Osteoblast (primary cell): ENCODE results near the gene ZNF45. TPM values are rescaled to one million over a fixed set of nuclear protein-coding genes. Genes with fewer than 3 reads are reported as not detected.

ENCODE experiments used
- DNase-seq: peaks from one replicate; pipeline ENCODE4 v3.0.0; 2011; ENCODE audit warnings: low spot score, mixed read lengths; ENCODE audit not compliant: insufficient read length; ENCODE audit errors: missing footprints
- H2AFZ ChIP-seq: 2 replicates; pipeline ENCODE4 v1.6.0; 2011; ENCODE audit warnings: mild to moderate bottlenecking, low read length
- H3K27ac ChIP-seq: 2 replicates; pipeline ENCODE4 v1.5.1; 2011; ENCODE audit warnings: mild to moderate bottlenecking, low read depth, low read length, moderate library complexity
- H3K27me3 ChIP-seq: 2 replicates; pipeline ENCODE4 v1.6.0; 2012; ENCODE audit warnings: mild to moderate bottlenecking, control low read depth, inconsistent platforms, low read length, moderate library complexity; ENCODE audit not compliant: insufficient read depth
- H3K36me3 ChIP-seq: 2 replicates; pipeline ENCODE4 v1.5.1; 2011; ENCODE audit warnings: mild to moderate bottlenecking, low read length, control low read depth, moderate library complexity; ENCODE audit not compliant: insufficient read depth
- H3K4me1 ChIP-seq: 2 replicates; pipeline ENCODE4 v1.5.1; 2011; ENCODE audit warnings: mild to moderate bottlenecking, low read length, control low read depth, moderate library complexity; ENCODE audit not compliant: insufficient read depth
- H3K4me2 ChIP-seq: 2 replicates; pipeline ENCODE4 v1.6.0; 2011; ENCODE audit warnings: mild to moderate bottlenecking, low read length; ENCODE audit not compliant: insufficient read depth
- H3K4me3 ChIP-seq: fragments of 200-600 bp; sonication (generic); 3 replicates; pipeline ENCODE4 v1.5.1; 2012; ENCODE audit warnings: mild to moderate bottlenecking, low read length, inconsistent platforms; ENCODE audit not compliant: insufficient read depth
- H3K79me2 ChIP-seq: 2 replicates; pipeline ENCODE4 v1.6.0; 2012; ENCODE audit warnings: mild to moderate bottlenecking, low read length, control low read depth, inconsistent platforms; ENCODE audit not compliant: insufficient read depth
- H3K9me3 ChIP-seq: 2 replicates; pipeline ENCODE4 v1.5.1; 2011; ENCODE audit warnings: low read depth, low read length, control low read depth
- H4K20me1 ChIP-seq: 2 replicates; pipeline ENCODE4 v1.6.0; 2012; ENCODE audit warnings: mild to moderate bottlenecking, low read length, control low read depth; ENCODE audit not compliant: insufficient read depth
- CTCF ChIP-seq: IDR thresholded peaks from 2 replicates; pipeline ENCODE4 v1.5.1; 2011; ENCODE audit warnings: mild to moderate bottlenecking, low read depth, low read length, moderate library complexity; ENCODE audit errors: extremely low read depth
- total RNA-seq: library from RNA; depleted of rRNA; stranded (reverse); fragments of >200 nt; gene quantifications from 2 replicates; pipeline ENCODE4 v1.2.3, GENCODE V29; 2012

The ZNF45 gene
- total RNA-seq, 1 donor: 15.6 TPM

GRCh38 chr19:43976732-43977131 is 41.6 kb upstream of the ZNF45 start:
- TF ChIP-seq CTCF: no peak
- H4K20me1 ChIP-seq: no peaks in the 10 kb centered on the region

GRCh38 chr19:43966079-43966694 is 31.1 kb upstream of the ZNF45 start:
- peaks cover 43% of the 10 kb centered on the region for H3K9me3 ChIP-seq
- no peak overlapping the region for H2AFZ ChIP-seq
- no peak overlapping the region for H3K27ac ChIP-seq
- no peaks in the 10 kb centered on the region for H3K79me2 ChIP-seq
- H4K20me1 ChIP-seq: no peaks in the 10 kb centered on the region
- peaks cover 37% of the 10 kb centered on the region for H3K36me3 ChIP-seq
- H3K4me1 ChIP-seq: no peaks in the 10 kb centered on the region
- no peak overlapping the region for H3K4me2 ChIP-seq
- TF ChIP-seq CTCF: no peak
- H3K27me3 ChIP-seq: no peaks in the 10 kb centered on the region
- no peak overlapping the region for H3K4me3 ChIP-seq
- no peak for DNase-seq

More at GRCh38 chr19:43976732-43977131, 41.6 kb upstream of the ZNF45 start:
- no peaks in the 10 kb centered on the region for H3K4me1 ChIP-seq
- no peaks in the 10 kb centered on the region for H3K79me2 ChIP-seq
- H3K4me2 ChIP-seq: no peak overlapping the region
- DNase-seq: no peak
- no peaks in the 10 kb centered on the region for H3K36me3 ChIP-seq
- H3K4me3 ChIP-seq: no peak overlapping the region
- H3K27me3 ChIP-seq: no peaks in the 10 kb centered on the region
- no peak overlapping the region for H2AFZ ChIP-seq
- H3K9me3 ChIP-seq: no peaks in the 10 kb centered on the region
- no peak overlapping the region for H3K27ac ChIP-seq

GRCh38 chr19:43960411-43960810 is 25.3 kb upstream of the ZNF45 start:
- Histone ChIP-seq H3K79me2 (no peaks in the 10 kb centered on the region), H3K27ac (no peak overlapping the region), H2AFZ (no peak overlapping the region), H3K4me3 (no peak overlapping the region), H4K20me1 (no peaks in the 10 kb centered on the region), H3K27me3 (no peaks in the 10 kb centered on the region), H3K4me1 (no peaks in the 10 kb centered on the region), H3K4me2 (no peak overlapping the region), H3K36me3 (peaks cover 13% of the 10 kb centered on the region), H3K9me3 (peaks cover 17% of the 10 kb centered on the region)
- no peak for DNase-seq
- no peak for TF ChIP-seq CTCF

DNA sequence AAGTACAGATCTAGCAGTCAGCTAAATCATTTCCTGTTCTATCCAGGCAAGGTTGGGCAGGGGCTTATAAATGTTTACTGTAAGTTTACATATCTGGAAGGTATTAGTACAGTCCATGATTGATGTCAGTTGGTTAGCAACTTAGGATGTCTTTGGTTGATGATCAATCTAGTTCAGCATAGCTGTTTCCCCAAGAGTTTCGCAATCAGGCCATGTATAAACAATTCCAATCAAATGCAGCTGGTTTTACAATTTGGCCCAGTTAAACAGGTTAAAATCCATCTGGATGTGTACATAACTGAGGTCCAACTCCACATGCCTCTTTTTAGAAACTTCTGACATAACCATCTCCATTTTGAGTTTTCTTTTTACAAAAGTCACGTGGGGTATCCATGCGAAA is 22.8 kb upstream of the ZNF45 start:
- no peak overlapping the region for H3K27ac ChIP-seq
- no peaks in the 10 kb centered on the region for H3K79me2 ChIP-seq
- no peak overlapping the region for H3K4me2 ChIP-seq
- no peaks in the 10 kb centered on the region for H4K20me1 ChIP-seq
- no peaks in the 10 kb centered on the region for H3K4me1 ChIP-seq
- H3K9me3 ChIP-seq: peaks cover 3% of the 10 kb centered on the region
- DNase-seq: no peak
- H3K27me3 ChIP-seq: no peaks in the 10 kb centered on the region
- H3K36me3 ChIP-seq: no peaks in the 10 kb centered on the region
- H3K4me3 ChIP-seq: no peak overlapping the region
- TF ChIP-seq CTCF: no peak
- no peak overlapping the region for H2AFZ ChIP-seq
